Endothelial cell of umbilical vein (primary cell): ENCODE measurements around the gene BRPF1. TPM values are rescaled to one million over a fixed set of nuclear protein-coding genes. Genes with fewer than 3 reads are reported as not detected.

Source experiments
- BruUV-seq: library from RNA; stranded (reverse); fragments of 400-500 nt; replicated peaks from 2 replicates; lab custom pipeline; 2021; lab: Mats Ljungman, UMichigan
- CTCF ChIA-PET: fragments of 300-600, 350-600 bp; sonication (Branson Sonifier 250); formaldehyde crosslinking; loops from one replicate; lab custom pipeline; 2021; ENCODE audit warnings: antibody characterized with exemption, inconsistent platforms; lab: Charles Lee
- POLR2A ChIA-PET: fragments of 300-600, 350-600 bp; sonication (Branson Sonifier 250); formaldehyde crosslinking; loops from one replicate; lab custom pipeline; 2021; ENCODE audit warnings: antibody characterized with exemption, inconsistent platforms; lab: Charles Lee
- DNase-seq: peaks from one replicate; pipeline ENCODE4 v3.0.0-alpha.2; 2011; ENCODE audit warnings: low read depth, low spot score
- FAIRE-seq: peaks from 2 replicates; lab custom pipeline; 2011; peaks lifted over from hg19 to GRCh38; lab: Jason Lieb, UNC
- H2AFZ ChIP-seq: 2 replicates; pipeline ENCODE4 v1.6.0; 2012; ENCODE audit warnings: low read depth, low read length, control low read depth, inconsistent platforms
- H3K27ac ChIP-seq: 2 replicates; pipeline ENCODE4 v1.5.1; 2011; ENCODE audit warnings: low read depth, mild to moderate bottlenecking, control low read depth, low read length, moderate library complexity; ENCODE audit not compliant: insufficient read depth
- H3K27me3 ChIP-seq, 2 experiments: 2 replicates each; pipeline versions ENCODE4 v1.6.0 to v1.6.1; 2011; ENCODE audit warnings: low read length in 2 of 2, mixed read lengths in 1 of 2; ENCODE audit not compliant: control insufficient read depth in 2 of 2, insufficient read depth in 2 of 2
- H3K36me3 ChIP-seq, 2 experiments: 2 replicates in 1 of 2; 3 replicates in 1 of 2; pipeline ENCODE4 v1.5.1; 2011; ENCODE audit warnings: low read length in 2 of 2, mild to moderate bottlenecking in 1 of 2, moderate library complexity in 1 of 2; ENCODE audit not compliant: control insufficient read depth in 2 of 2, insufficient read depth in 2 of 2; ENCODE audit errors: extremely low read depth in 1 of 2
- H3K4me1 ChIP-seq: 3 replicates; pipeline ENCODE4 v1.5.1; 2011; ENCODE audit warnings: mild to moderate bottlenecking, low read length; ENCODE audit not compliant: control insufficient read depth, insufficient read depth; ENCODE audit errors: extremely low read depth
- H3K4me2 ChIP-seq: 2 replicates; pipeline ENCODE4 v1.6.1; 2011; ENCODE audit warnings: low read length, control low read depth, mixed read lengths; ENCODE audit not compliant: insufficient read depth
- H3K4me3 ChIP-seq, 3 experiments: fragments of 200-600 bp in 1 of 3; sonication (generic), shearing (Covaris generic) in 1 of 3; replicated peaks in 1 of 3; 2 replicates each; pipeline ENCODE4 v1.5.1; 2011 to 2016; ENCODE audit warnings: control low read depth in 3 of 3, low read length in 3 of 3, mild to moderate bottlenecking in 2 of 3, inconsistent platforms in 1 of 3, low read depth in 1 of 3, moderate library complexity in 1 of 3; ENCODE audit not compliant: insufficient read depth in 1 of 3
- H3K79me2 ChIP-seq: 2 replicates; pipeline ENCODE4 v1.6.0; 2012; ENCODE audit warnings: low read length, inconsistent platforms; ENCODE audit not compliant: control insufficient read depth, insufficient read depth
- H3K9ac ChIP-seq: replicated peaks from 2 replicates; pipeline ENCODE3; 2011; ENCODE audit warnings: low read length, control low read depth; ENCODE audit not compliant: insufficient read depth; ENCODE audit errors: extremely low read depth
- H3K9me1 ChIP-seq: replicated peaks from 3 replicates; pipeline ENCODE4 v1.6.0; 2011; ENCODE audit warnings: mild to moderate bottlenecking, low read length; ENCODE audit not compliant: control insufficient read depth, insufficient read depth; ENCODE audit errors: extremely low read depth
- H3K9me3 ChIP-seq: replicated peaks from 2 replicates; pipeline ENCODE4 v1.5.1; 2012; ENCODE audit warnings: low read length, inconsistent platforms; ENCODE audit not compliant: control insufficient read depth, insufficient read depth
- H4K20me1 ChIP-seq: replicated peaks from 2 replicates; pipeline ENCODE3; 2011; ENCODE audit warnings: mild to moderate bottlenecking, low read length; ENCODE audit not compliant: control insufficient read depth, insufficient read depth; ENCODE audit errors: extremely low read depth
- CTCF ChIP-seq, 2 donors: IDR thresholded peaks; 1 replicate in 1 of 2; 2 replicates in 1 of 2; pipeline ENCODE4 v1.5.1; 2011; ENCODE audit warnings: low read length in 2 of 2, mild to moderate bottlenecking in 2 of 2, moderate library complexity in 2 of 2, control low read depth in 1 of 2, inconsistent platforms in 1 of 2, low read depth in 1 of 2; ENCODE audit not compliant: insufficient read depth in 1 of 2; ENCODE audit errors: extremely low read depth in 1 of 2
- EZH2 ChIP-seq: IDR thresholded peaks from 2 replicates; pipeline ENCODE4 v1.6.1; 2012; ENCODE audit warnings: borderline replicate concordance, low read depth, mild to moderate bottlenecking, moderate library complexity, low read length, inconsistent platforms; ENCODE audit not compliant: severe bottlenecking
- FOS ChIP-seq: IDR thresholded peaks from 2 replicates; pipeline ENCODE4 v1.6.1; 2011; ENCODE audit warnings: mild to moderate bottlenecking, low read length, moderate library complexity, borderline replicate concordance; ENCODE audit not compliant: insufficient read depth
- GATA2 ChIP-seq: IDR thresholded peaks from 2 replicates; pipeline ENCODE4 v1.7.0; 2011; ENCODE audit warnings: low read depth, mild to moderate bottlenecking, moderate library complexity, mixed read lengths, low read length; ENCODE audit not compliant: insufficient read length, insufficient read depth
- JUN ChIP-seq: IDR thresholded peaks from 2 replicates; pipeline ENCODE4 v1.6.1; 2011; ENCODE audit warnings: borderline replicate concordance, low read depth; ENCODE audit not compliant: insufficient read length, insufficient read depth
- MAX ChIP-seq: IDR thresholded peaks from 2 replicates; pipeline ENCODE4 v1.6.1; 2011; ENCODE audit not compliant: insufficient read depth, insufficient read length
- MYC ChIP-seq: IDR thresholded peaks from one replicate; pipeline ENCODE4 v1.6.1; 2011; ENCODE audit warnings: mild to moderate bottlenecking, low read depth, low read length
- POLR2A ChIP-seq: IDR thresholded peaks from 2 replicates; pipeline ENCODE4 v1.6.1; 2012; ENCODE audit warnings: low read depth, mild to moderate bottlenecking, control low read depth, low read length
- POLR2AphosphoS5 ChIP-seq: IDR thresholded peaks from 2 replicates; pipeline ENCODE4 v1.6.1; 2012; ENCODE audit warnings: low read depth, mild to moderate bottlenecking, control low read depth, low read length, moderate library complexity; ENCODE audit not compliant: insufficient read depth
- dilution Hi-C: fragments of 300-500 bp; cut with MboI; formaldehyde crosslinking; loops from one replicate; pipeline ENCODE4 v1.15.0; 2019; ENCODE audit warnings: low sequenced_read_pairs; ENCODE audit not compliant: extremely low pct_ligation_motif_present
- intact Hi-C: fragments of 100-400 bp; cut with micrococcal nuclease; formaldehyde crosslinking; loops from one replicate; pipeline ENCODE4 v1.10.0; 2022
- polyA plus RNA-seq, 4 experiments: library from polyadenylated mRNA; depleted of rRNA in 3 of 4; stranded (reverse) in 3 of 4; unstranded in 1 of 4; fragments of >200 nt; gene quantifications; 2 replicates each; pipeline versions ENCODE4 v1.2.1 to v1.2.3, GENCODE V29; 2011 to 2012; ENCODE audit warnings: missing spikeins in 1 of 4
- total RNA-seq: library from RNA; stranded (reverse); gene quantifications from 2 replicates; pipeline ENCODE4 v1.2.3, GENCODE V29; 2021

BRPF1 gene
- total and polyA plus RNA-seq, 2 donors (not counting 3 experiments of a cell fraction or from before 2014, with no cell fraction given) = 12.5 to 26.2 TPM

- H3K36me3 ChIP-seq = peaks cover 0 to 2% of the 10 kb centered on the region in 2 experiments
- ChIA-PET POLR2A (no interaction called here), CTCF (no interaction called here)
- H3K9me3 ChIP-seq = no peaks in the 10 kb centered on the region
- dilution Hi-C loops = no loop called here
- no peaks in the 10 kb centered on the region for H3K79me2 ChIP-seq
- no peaks in the 10 kb centered on the region for H3K4me1 ChIP-seq
- no peaks in the 10 kb centered on the region for H3K9me1 ChIP-seq
- intact Hi-C loops = no loop called here
- no peak overlapping the region for H3K9ac ChIP-seq
- H2AFZ ChIP-seq = no peak overlapping the region
- H3K4me2 ChIP-seq = no peak overlapping the region
- DNase-seq (no peak), FAIRE-seq (no peak)
- no TSS peak for BruUV-seq
- no peak overlapping the region for H3K4me3 ChIP-seq
- no peaks in the 10 kb centered on the region for H4K20me1 ChIP-seq
- no peak overlapping the region for H3K27ac ChIP-seq
- TF ChIP-seq JUN (no peak), EZH2 (no peak), FOS (no peak), MAX (no peak), POLR2AphosphoS5 (no peak), GATA2 (no peak), MYC (no peak), POLR2A (no peak), CTCF (IDR thresholded peaks at IDR 0.05; ENCODE audit: extremely low read depth in 1 of 2, insufficient read depth in 1 of 2, low read depth in 1 of 2, low read length in 2 of 2) (no peak)
- no peaks in the 10 kb centered on the region for H3K27me3 ChIP-seq
Observed at GRCh38 chr3:9777694-9778021, 46.1 kb downstream of the BRPF1 start.
